ENCODE measurements around the gene LSG1.

DNA sequence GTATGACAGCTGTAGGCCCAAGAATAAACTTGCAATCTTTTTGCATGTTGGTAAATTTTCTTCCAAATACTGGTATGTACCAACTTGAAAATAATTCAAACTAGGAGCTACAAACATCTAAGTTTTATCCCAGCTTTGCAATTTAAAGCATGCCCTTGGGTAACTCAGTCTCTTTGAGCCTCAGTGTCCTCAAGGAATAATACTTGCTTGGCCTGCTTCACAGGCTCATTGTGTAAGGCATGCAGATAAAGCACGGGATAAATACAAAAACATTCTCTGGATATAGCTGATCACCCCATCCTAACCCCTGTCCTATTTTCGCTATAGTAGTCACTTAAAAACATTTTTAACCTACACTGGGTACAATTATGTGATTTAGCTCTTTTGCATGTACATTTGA, 29.2 kb downstream of the LSG1 start:
- TF ChIP-seq, protein P1, sequence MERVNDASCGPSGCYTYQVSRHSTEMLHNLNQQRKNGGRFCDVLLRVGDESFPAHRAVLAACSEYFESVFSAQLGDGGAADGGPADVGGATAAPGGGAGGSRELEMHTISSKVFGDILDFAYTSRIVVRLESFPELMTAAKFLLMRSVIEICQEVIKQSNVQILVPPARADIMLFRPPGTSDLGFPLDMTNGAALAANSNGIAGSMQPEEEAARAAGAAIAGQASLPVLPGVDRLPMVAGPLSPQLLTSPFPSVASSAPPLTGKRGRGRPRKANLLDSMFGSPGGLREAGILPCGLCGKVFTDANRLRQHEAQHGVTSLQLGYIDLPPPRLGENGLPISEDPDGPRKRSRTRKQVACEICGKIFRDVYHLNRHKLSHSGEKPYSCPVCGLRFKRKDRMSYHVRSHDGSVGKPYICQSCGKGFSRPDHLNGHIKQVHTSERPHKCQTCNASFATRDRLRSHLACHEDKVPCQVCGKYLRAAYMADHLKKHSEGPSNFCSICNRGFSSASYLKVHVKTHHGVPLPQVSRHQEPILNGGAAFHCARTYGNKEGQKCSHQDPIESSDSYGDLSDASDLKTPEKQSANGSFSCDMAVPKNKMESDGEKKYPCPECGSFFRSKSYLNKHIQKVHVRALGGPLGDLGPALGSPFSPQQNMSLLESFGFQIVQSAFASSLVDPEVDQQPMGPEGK (CRISPR knock-in tag; IDR thresholded peaks at IDR 0.05; ENCODE audit: borderline replicate concordance), result no peak
- TF ChIP-seq ZC3H10 (CRISPR knock-in tag; IDR thresholded peaks at IDR 0.05) (no peak), ZFP30 (CRISPR knock-in tag; IDR thresholded peaks at IDR 0.05) (no peak), TOX (CRISPR knock-in tag; IDR thresholded peaks at IDR 0.05; ENCODE audit: borderline replicate concordance) (no peak), ZFP3 (CRISPR knock-in tag; IDR thresholded peaks at IDR 0.05) (no peak), SNAI2 (CRISPR knock-in tag; IDR thresholded peaks at IDR 0.05) (no peak), ZNF8 (CRISPR knock-in tag; IDR thresholded peaks at IDR 0.05) (no peak)
- TF ChIP-seq, protein P2, sequence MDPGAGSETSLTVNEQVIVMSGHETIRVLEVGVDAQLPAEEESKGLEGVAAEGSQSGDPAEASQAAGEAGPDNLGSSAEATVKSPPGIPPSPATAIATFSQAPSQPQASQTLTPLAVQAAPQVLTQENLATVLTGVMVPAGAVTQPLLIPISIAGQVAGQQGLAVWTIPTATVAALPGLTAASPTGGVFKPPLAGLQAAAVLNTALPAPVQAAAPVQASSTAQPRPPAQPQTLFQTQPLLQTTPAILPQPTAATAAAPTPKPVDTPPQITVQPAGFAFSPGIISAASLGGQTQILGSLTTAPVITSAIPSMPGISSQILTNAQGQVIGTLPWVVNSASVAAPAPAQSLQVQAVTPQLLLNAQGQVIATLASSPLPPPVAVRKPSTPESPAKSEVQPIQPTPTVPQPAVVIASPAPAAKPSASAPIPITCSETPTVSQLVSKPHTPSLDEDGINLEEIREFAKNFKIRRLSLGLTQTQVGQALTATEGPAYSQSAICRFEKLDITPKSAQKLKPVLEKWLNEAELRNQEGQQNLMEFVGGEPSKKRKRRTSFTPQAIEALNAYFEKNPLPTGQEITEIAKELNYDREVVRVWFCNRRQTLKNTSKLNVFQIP (CRISPR knock-in tag; IDR thresholded peaks at IDR 0.05; ENCODE audit: borderline replicate concordance, low read depth), result no peak
